ENCODE results near the gene STX4.

The STX4 gene

GRCh38 chr16:31023252-31023602 lies 10.1 kb upstream of the STX4 start:
- TF ChIP-seq TAF1 (IDR thresholded peaks at IDR 0.05; ENCODE audit: borderline replicate concordance, insufficient read depth, low read length): no peak
- TF ChIP-seq FOXP2 (optimal IDR thresholded peaks at IDR 0.05; ENCODE audit: borderline replicate concordance, extremely low read depth, extremely low read length, insufficient read depth): no peak
- TF ChIP-seq REST (IDR thresholded peaks at IDR 0.05; ENCODE audit: insufficient read depth in 1 of 2, low read depth in 2 of 2, low read length in 2 of 2): no peak
- TF ChIP-seq POLR2AphosphoS5 (IDR thresholded peaks at IDR 0.05; ENCODE audit: low read depth, low read length): no peak
- no peak for TF ChIP-seq SIN3A (IDR thresholded peaks at IDR 0.05; ENCODE audit: borderline replicate concordance, insufficient read depth, low read length)

GRCh38 chr16:31023627-31024226 lies 9.6 kb upstream of the STX4 start:
- TF ChIP-seq SIN3A (IDR thresholded peaks at IDR 0.05; ENCODE audit: borderline replicate concordance, insufficient read depth, low read length) (no peak), POLR2AphosphoS5 (IDR thresholded peaks at IDR 0.05; ENCODE audit: low read depth, low read length) (no peak), REST (IDR thresholded peaks at IDR 0.05; ENCODE audit: insufficient read depth in 1 of 2, low read depth in 2 of 2, low read length in 2 of 2) (no peak), FOXP2 (optimal IDR thresholded peaks at IDR 0.05; ENCODE audit: borderline replicate concordance, extremely low read depth, extremely low read length, insufficient read depth) (no peak), TAF1 (IDR thresholded peaks at IDR 0.05; ENCODE audit: borderline replicate concordance, insufficient read depth, low read length) (no peak)

GRCh38 chr16:31025339-31025738 lies 8.0 kb upstream of the STX4 start:
- TF ChIP-seq SIN3A (IDR thresholded peaks at IDR 0.05; ENCODE audit: borderline replicate concordance, insufficient read depth, low read length): no peak
- TF ChIP-seq POLR2AphosphoS5 (IDR thresholded peaks at IDR 0.05; ENCODE audit: low read depth, low read length): no peak
- no peak for TF ChIP-seq REST (IDR thresholded peaks at IDR 0.05; ENCODE audit: insufficient read depth in 1 of 2, low read depth in 2 of 2, low read length in 2 of 2)
- no peak for TF ChIP-seq TAF1 (IDR thresholded peaks at IDR 0.05; ENCODE audit: borderline replicate concordance, insufficient read depth, low read length)
- no peak for TF ChIP-seq FOXP2 (optimal IDR thresholded peaks at IDR 0.05; ENCODE audit: borderline replicate concordance, extremely low read depth, extremely low read length, insufficient read depth)

- no peak for TF ChIP-seq POLR2AphosphoS5 (IDR thresholded peaks at IDR 0.05; ENCODE audit: low read depth, low read length)
- no peak for TF ChIP-seq SIN3A (IDR thresholded peaks at IDR 0.05; ENCODE audit: borderline replicate concordance, insufficient read depth, low read length)
- no peak for TF ChIP-seq REST (IDR thresholded peaks at IDR 0.05; ENCODE audit: insufficient read depth in 1 of 2, low read depth in 2 of 2, low read length in 2 of 2)
- TF ChIP-seq FOXP2 (optimal IDR thresholded peaks at IDR 0.05; ENCODE audit: borderline replicate concordance, extremely low read depth, extremely low read length, insufficient read depth): no peak
- no peak for TF ChIP-seq TAF1 (IDR thresholded peaks at IDR 0.05; ENCODE audit: borderline replicate concordance, insufficient read depth, low read length)
Measured at GRCh38 chr16:31029272-31029671, 4.1 kb upstream of the STX4 start.

GRCh38 chr16:31031276-31031675 lies 2.1 kb upstream of the STX4 start:
- TF ChIP-seq TAF1 (IDR thresholded peaks at IDR 0.05; ENCODE audit: borderline replicate concordance, insufficient read depth, low read length) (no peak), POLR2AphosphoS5 (IDR thresholded peaks at IDR 0.05; ENCODE audit: low read depth, low read length) (no peak), SIN3A (IDR thresholded peaks at IDR 0.05; ENCODE audit: borderline replicate concordance, insufficient read depth, low read length) (no peak), REST (IDR thresholded peaks at IDR 0.05; ENCODE audit: insufficient read depth in 1 of 2, low read depth in 2 of 2, low read length in 2 of 2) (no peak), FOXP2 (optimal IDR thresholded peaks at IDR 0.05; ENCODE audit: borderline replicate concordance, extremely low read depth, extremely low read length, insufficient read depth) (no peak)
